Uterus (tissue), 2 donors: ENCODE data around the gene RAB15.

ENCODE experiments used
- POLR2A ChIP-seq, 2 donors: fragments of 450-650 bp; IDR thresholded peaks; one replicate each; pipeline ENCODE4 v1.6.1; 2016; ENCODE audit warnings: antibody characterized with exemption in 2 of 2, mild to moderate bottlenecking in 1 of 2, moderate library complexity in 1 of 2
- TF ChIP-seq, protein P1 (sequence below), 4 experiments: fragments of 200-600 bp in 2 of 4; fragments of 450-650 bp in 2 of 4; sonication (generic) in 2 of 4; IDR thresholded peaks; one replicate each; pipeline ENCODE4 v1.5.1; 2016 to 2019; ENCODE audit warnings: antibody characterized with exemption in 4 of 4, mild to moderate bottlenecking in 2 of 4, moderate library complexity in 1 of 4

DNA sequence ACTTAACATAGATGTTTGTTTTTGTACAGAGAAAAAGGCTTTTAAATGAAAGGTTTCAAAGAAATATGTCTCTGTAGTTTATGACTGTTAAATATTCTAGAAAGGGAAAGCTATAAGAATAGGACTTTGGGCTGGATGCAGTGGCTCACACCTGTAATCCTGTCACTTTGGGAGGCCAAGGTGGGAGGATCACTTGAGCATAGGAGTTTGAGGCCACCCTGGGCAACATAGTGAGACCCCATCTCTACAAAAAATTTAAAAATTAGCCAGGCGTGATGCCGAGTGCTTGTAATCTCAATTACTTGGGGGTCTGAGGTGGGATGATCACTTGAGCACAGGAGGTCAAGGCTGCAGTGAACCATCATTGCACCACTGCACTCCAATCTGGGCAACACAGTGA lies 41.0 kb downstream of the RAB15 start:
- TF ChIP-seq, protein P1, sequence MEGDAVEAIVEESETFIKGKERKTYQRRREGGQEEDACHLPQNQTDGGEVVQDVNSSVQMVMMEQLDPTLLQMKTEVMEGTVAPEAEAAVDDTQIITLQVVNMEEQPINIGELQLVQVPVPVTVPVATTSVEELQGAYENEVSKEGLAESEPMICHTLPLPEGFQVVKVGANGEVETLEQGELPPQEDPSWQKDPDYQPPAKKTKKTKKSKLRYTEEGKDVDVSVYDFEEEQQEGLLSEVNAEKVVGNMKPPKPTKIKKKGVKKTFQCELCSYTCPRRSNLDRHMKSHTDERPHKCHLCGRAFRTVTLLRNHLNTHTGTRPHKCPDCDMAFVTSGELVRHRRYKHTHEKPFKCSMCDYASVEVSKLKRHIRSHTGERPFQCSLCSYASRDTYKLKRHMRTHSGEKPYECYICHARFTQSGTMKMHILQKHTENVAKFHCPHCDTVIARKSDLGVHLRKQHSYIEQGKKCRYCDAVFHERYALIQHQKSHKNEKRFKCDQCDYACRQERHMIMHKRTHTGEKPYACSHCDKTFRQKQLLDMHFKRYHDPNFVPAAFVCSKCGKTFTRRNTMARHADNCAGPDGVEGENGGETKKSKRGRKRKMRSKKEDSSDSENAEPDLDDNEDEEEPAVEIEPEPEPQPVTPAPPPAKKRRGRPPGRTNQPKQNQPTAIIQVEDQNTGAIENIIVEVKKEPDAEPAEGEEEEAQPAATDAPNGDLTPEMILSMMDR (IDR thresholded peaks at IDR 0.05): no peak
- TF ChIP-seq POLR2A (IDR thresholded peaks at IDR 0.05): no peak
